CD4-positive, alpha-beta T cell treated with Interleukin-12 subunit alpha and Interleukin-12 subunit beta, for 1 hour (primary cell): ENCODE data around the gene HOXB6.
A peak's percentile ranks its signal among the peaks of the same experiment; 100 is the strongest.

Experiments
- DNase-seq: peaks from one replicate; pipeline ENCODE4 v3.0.0-alpha.2; 2020

The HOXB6 gene

GRCh38 chr17:48604770-48605329 lies at the start of gene HOXB6:
HOXB6 (minus strand) TSS chr17:48604986; CDS start chr17:48598150, 6,836 bp downstream.
- no peak for DNase-seq

GRCh38 chr17:48649741-48650140 lies 45.0 kb upstream of the HOXB6 start:
- no peak for DNase-seq

- DNase-seq, result no peak
These were observed 43.1 kb upstream of the HOXB6 start for GRCh38 chr17:48647963-48648245.

GRCh38 chr17:48647103-48647962 lies 42.5 kb upstream of the HOXB6 start:
- no peak for DNase-seq

- peak; percentile 36 for DNase-seq
These were observed 41.7 kb upstream of the HOXB6 start for GRCh38 chr17:48646183-48647102.

- DNase-seq, result no peak
These were observed 40.9 kb upstream of the HOXB6 start for GRCh38 chr17:48645639-48646182.

- no peak for DNase-seq
These were observed 40.2 kb upstream of the HOXB6 start for GRCh38 chr17:48644910-48645557.

GRCh38 chr17:48644159-48644558 lies 39.4 kb upstream of the HOXB6 start:
- no peak for DNase-seq

- no peak for DNase-seq
These were observed 38.9 kb upstream of the HOXB6 start for GRCh38 chr17:48643697-48644012.

- no peak for DNase-seq
These were observed 38.3 kb upstream of the HOXB6 start for GRCh38 chr17:48642843-48643696.

GRCh38 chr17:48642059-48642842 lies 37.5 kb upstream of the HOXB6 start:
- no peak for DNase-seq

- DNase-seq, result no peak
These were observed 36.8 kb upstream of the HOXB6 start for GRCh38 chr17:48641541-48642058.

- DNase-seq, result no peak
These were observed 36.0 kb upstream of the HOXB6 start for GRCh38 chr17:48640858-48641180.

GRCh38 chr17:48639982-48640857 lies 35.4 kb upstream of the HOXB6 start:
- DNase-seq, result no peak

- no peak for DNase-seq
These were observed 34.4 kb upstream of the HOXB6 start for GRCh38 chr17:48639136-48639535.

GRCh38 chr17:48637323-48638260 lies 32.8 kb upstream of the HOXB6 start:
- no peak for DNase-seq

- DNase-seq, result peak; percentile 68
These were observed 31.6 kb upstream of the HOXB6 start for GRCh38 chr17:48636177-48637018.
